Lower lobe of right lung (tissue), 2 donors: ENCODE data around the gene CHKB. TPM values are rescaled to one million over a fixed set of nuclear protein-coding genes. Genes with fewer than 3 reads are reported as not detected.
"Not testable (repeated sequence)": the region's sequence is repeated elsewhere in the genome, so short reads cannot be mapped to it uniquely, and the experiment has no call there.

Experiments
- ATAC-seq, 2 donors: fragments of 200-7000 bp; cut with Tn5 transposase; one replicate each; pipeline ENCODE4 v1.9.1; 2020 to 2022; ENCODE audit warnings: mild to moderate bottlenecking in 2 of 2, moderate library complexity in 2 of 2
- DNase-seq: peaks from one replicate; pipeline ENCODE4 v3.0.0-alpha.2; 2020
- H3K27ac ChIP-seq: fragments of 200-600 bp; one replicate; pipeline ENCODE4 v1.8.0; 2022
- H3K27me3 ChIP-seq: fragments of 200-600 bp; one replicate; pipeline ENCODE4 v1.8.0; 2022; ENCODE audit warnings: low read depth
- H3K36me3 ChIP-seq: fragments of 200-600 bp; one replicate; pipeline ENCODE4 v1.8.0; 2022; ENCODE audit warnings: mild to moderate bottlenecking
- H3K4me1 ChIP-seq: fragments of 200-600 bp; one replicate; pipeline ENCODE4 v1.8.0; 2022
- H3K4me3 ChIP-seq: fragments of 200-600 bp; one replicate; pipeline ENCODE4 v1.8.0; 2022; ENCODE audit warnings: mild to moderate bottlenecking
- H3K9me3 ChIP-seq: fragments of 200-600 bp; one replicate; pipeline ENCODE4 v1.8.0; 2022
- intact Hi-C: fragments of 100-400 bp; cut with DNase I; formaldehyde crosslinking; loops from one replicate; pipeline ENCODE4 v1.11.0; 2022
- total RNA-seq: library from RNA; stranded (reverse); fragmentation: NEBNext Ultra II Directional; extraction: Animal tissue kit (Norgen Biotek cat#: 25700); gene quantifications from one replicate; pipeline ENCODE4 v1.2.1, GENCODE V29; 2021
- TF ChIP-seq, protein P1 (sequence below): fragments of 200-600 bp; IDR thresholded peaks from one replicate; pipeline ENCODE4 v1.8.0; 2022; ENCODE audit warnings: antibody characterized with exemption, mild to moderate bottlenecking
- donor health status: DM: no; HTN: yes; CAD: no; lungs with severe emphysema.

Gene CHKB
- total RNA-seq, 1 donor from 2014 or later: 76.7 TPM

- no peak for DNase-seq
- Histone ChIP-seq H3K4me3 (no peak overlapping the region), H3K4me1 (peaks cover 46% of the 10 kb centered on the region), H3K36me3 (peaks cover 14% of the 10 kb centered on the region), H3K27me3 (no peaks in the 10 kb centered on the region), H3K9me3 (no peaks in the 10 kb centered on the region), H3K27ac (peak overlapping the region; percentile 55)
- intact Hi-C loops: no loop called here
- TF ChIP-seq, protein P1, sequence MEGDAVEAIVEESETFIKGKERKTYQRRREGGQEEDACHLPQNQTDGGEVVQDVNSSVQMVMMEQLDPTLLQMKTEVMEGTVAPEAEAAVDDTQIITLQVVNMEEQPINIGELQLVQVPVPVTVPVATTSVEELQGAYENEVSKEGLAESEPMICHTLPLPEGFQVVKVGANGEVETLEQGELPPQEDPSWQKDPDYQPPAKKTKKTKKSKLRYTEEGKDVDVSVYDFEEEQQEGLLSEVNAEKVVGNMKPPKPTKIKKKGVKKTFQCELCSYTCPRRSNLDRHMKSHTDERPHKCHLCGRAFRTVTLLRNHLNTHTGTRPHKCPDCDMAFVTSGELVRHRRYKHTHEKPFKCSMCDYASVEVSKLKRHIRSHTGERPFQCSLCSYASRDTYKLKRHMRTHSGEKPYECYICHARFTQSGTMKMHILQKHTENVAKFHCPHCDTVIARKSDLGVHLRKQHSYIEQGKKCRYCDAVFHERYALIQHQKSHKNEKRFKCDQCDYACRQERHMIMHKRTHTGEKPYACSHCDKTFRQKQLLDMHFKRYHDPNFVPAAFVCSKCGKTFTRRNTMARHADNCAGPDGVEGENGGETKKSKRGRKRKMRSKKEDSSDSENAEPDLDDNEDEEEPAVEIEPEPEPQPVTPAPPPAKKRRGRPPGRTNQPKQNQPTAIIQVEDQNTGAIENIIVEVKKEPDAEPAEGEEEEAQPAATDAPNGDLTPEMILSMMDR: no peak
- ATAC-seq: peak; percentile 6 to 34
These were observed 40.2 kb upstream of the CHKB start for GRCh38 chr22:50622723-50623327.

- H3K9me3 ChIP-seq: no peaks in the 10 kb centered on the region
- DNase-seq: no peak
- H3K27me3 ChIP-seq: no peaks in the 10 kb centered on the region
- intact Hi-C loops: no loop called here
- TF ChIP-seq, protein P1: peak; percentile 19
- peaks cover 41% of the 10 kb centered on the region for H3K4me1 ChIP-seq
- peak overlapping the region; percentile 55 for H3K27ac ChIP-seq
- ATAC-seq: peak in 1 of 2 donors; percentile 1
- H3K4me3 ChIP-seq: peak overlapping the region; percentile 44
- peaks cover 14% of the 10 kb centered on the region for H3K36me3 ChIP-seq
These were observed 39.5 kb upstream of the CHKB start for GRCh38 chr22:50621948-50622722.

GRCh38 chr22:50621356-50621880, 38.8 kb upstream of the CHKB start:
- no peaks in the 10 kb centered on the region for H3K9me3 ChIP-seq
- TF ChIP-seq, protein P1: no peak
- no peaks in the 10 kb centered on the region for H3K27me3 ChIP-seq
- ATAC-seq: peak; percentile 49 to 61
- H3K4me1 ChIP-seq: peaks cover 34% of the 10 kb centered on the region
- H3K27ac ChIP-seq: peak overlapping the region; percentile 55
- intact Hi-C loops: no loop called here
- peak overlapping the region; percentile 44 for H3K4me3 ChIP-seq
- H3K36me3 ChIP-seq: peaks cover 14% of the 10 kb centered on the region
- no peak for DNase-seq

DNA sequence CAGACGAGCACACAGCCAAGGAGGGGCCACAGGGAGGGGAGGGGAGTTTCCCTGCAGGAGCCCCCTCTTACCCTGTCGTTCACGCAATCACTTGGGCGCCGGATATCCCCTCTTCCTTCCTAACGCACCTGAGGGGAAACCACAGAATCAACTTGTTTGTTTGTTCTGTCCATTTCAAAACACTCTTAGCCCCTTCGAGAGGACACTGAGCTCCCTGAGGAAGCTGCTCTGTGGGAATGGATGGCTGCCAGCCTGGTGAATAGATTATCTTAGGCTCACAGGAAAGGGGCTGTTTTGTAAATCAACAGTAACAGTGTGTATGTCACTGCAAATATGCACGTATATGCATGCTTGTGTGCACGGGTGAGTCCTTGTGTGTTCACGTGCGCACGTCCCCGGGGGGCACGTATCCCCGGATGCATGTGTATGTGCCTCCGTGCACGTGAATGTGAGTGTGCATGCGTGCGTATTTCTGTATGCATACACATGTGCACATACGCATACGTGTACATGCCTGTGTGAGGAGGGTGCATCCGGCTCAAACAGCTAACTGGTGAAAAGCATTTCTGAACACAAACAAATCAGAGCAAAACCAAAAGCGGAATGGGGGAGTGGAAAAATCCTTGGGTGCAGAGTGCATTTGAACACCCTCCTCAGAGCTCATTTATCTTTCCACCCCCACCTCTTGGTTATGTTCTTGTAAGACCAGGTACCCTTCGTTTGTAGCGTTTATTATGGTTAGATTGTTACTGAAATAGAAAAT, 38.1 kb upstream of the CHKB start:
- Histone ChIP-seq H3K27ac (peak overlapping the region; percentile 55), H3K36me3 (peaks cover 9% of the 10 kb centered on the region), H3K4me1 (peaks cover 32% of the 10 kb centered on the region), H3K4me3 (peak overlapping the region; percentile 44), H3K9me3 (no peaks in the 10 kb centered on the region), H3K27me3 (no peaks in the 10 kb centered on the region)
- intact Hi-C loops: no loop called here
- TF ChIP-seq, protein P1: no peak
- ATAC-seq (peak; percentile 88 to 90), DNase-seq (peak; percentile 85)

- H3K27ac ChIP-seq, intact Hi-C loops: not testable (repeated sequence)
These were observed 31.6 kb upstream of the CHKB start for GRCh38 chr22:50614296-50614695.

More at GRCh38 chr22:50614296-50614695, 31.6 kb upstream of the CHKB start:
- H3K36me3 ChIP-seq, DNase-seq, H3K9me3 ChIP-seq, H3K27me3 ChIP-seq, ATAC-seq, H3K4me3 ChIP-seq, H3K4me1 ChIP-seq: not testable (repeated sequence)
